Measurements from ENCODE around the gene RANBP1. TPM values are rescaled to one million over a fixed set of nuclear protein-coding genes. Genes with fewer than 3 reads are reported as not detected.

The RANBP1 gene
- total and polyA plus RNA-seq, 12 donors, result 31.8 to 71.7 (median 39.0) TPM

DNA sequence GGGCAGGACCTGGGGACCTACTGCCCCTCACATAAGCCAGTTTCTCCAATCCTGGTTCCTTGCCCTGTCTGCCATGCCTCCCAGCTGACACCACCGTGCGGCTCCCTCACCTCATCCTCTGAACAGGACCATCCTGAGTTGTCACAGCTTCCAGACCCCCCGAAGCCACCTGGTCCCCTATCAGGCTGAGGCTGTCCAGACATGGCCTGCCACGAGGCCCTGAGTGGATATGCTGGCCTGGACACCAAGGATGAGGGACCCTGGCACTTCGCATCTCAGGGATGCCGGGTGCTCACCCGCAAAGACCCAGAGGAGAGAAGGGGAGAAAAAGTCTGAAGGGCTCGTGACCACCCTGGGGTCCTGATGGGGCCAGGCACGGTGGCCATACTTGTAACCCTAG, 50.8 kb downstream of the RANBP1 start:
- WGBS, 2 donors, result 88 to 89% methylated on average over 9 of the region's 9 CpGs
- H3K27me3 ChIP-seq, result no peaks in the 10 kb centered on the region
- H3K36me3 ChIP-seq, result no peaks in the 10 kb centered on the region
- ATAC-seq, result no peak
- H3K4me3 ChIP-seq, result no peak overlapping the region
- no peaks in the 10 kb centered on the region for H3K9me3 ChIP-seq
- no peak for DNase-seq
- intact Hi-C loops (cut with DNase I), result loop anchor here in 1 of 10 donors (5.0 kb wide), 1 partner anchor 131 kb away; no protein-coding TSS in a partner anchor
- TF ChIP-seq CTCF (IDR thresholded peaks at IDR 0.05), result no peak
- no peaks in the 10 kb centered on the region for H3K4me1 ChIP-seq
- H3K27ac ChIP-seq, result no peak overlapping the region

GRCh38 chr22:20167643-20168322, 51.9 kb downstream of the RANBP1 start:
- H3K27me3 ChIP-seq, result no peaks in the 10 kb centered on the region
- no peaks in the 10 kb centered on the region for H3K4me1 ChIP-seq
- ATAC-seq, result no peak
- no peak overlapping the region for H3K4me3 ChIP-seq
- WGBS, 2 donors, result 78 to 82% methylated on average over 19 of the region's 19 CpGs
- DNase-seq, result no peak
- no peaks in the 10 kb centered on the region for H3K36me3 ChIP-seq
- no peaks in the 10 kb centered on the region for H3K9me3 ChIP-seq
- TF ChIP-seq CTCF (IDR thresholded peaks at IDR 0.05), result no peak
- H3K27ac ChIP-seq, result no peak overlapping the region
- intact Hi-C loops (cut with DNase I), result loop anchor here in 1 of 10 donors (5.0 kb wide), 1 partner anchor 130 kb away; no protein-coding TSS in a partner anchor

- Histone ChIP-seq H3K4me3 (no peak overlapping the region), H3K27ac (no peak overlapping the region), H3K9me3 (no peaks in the 10 kb centered on the region), H3K4me1 (no peaks in the 10 kb centered on the region), H3K27me3 (no peaks in the 10 kb centered on the region), H3K36me3 (no peaks in the 10 kb centered on the region)
- WGBS, 2 donors, result 78 to 81% methylated on average over 10 of the region's 10 CpGs
- DNase-seq, result no peak
- ATAC-seq, result no peak
- no peak for TF ChIP-seq CTCF (IDR thresholded peaks at IDR 0.05)
- intact Hi-C loops (cut with DNase I), result loop anchor here in 1 of 10 donors (5.0 kb wide), 1 partner anchor 128 kb away; no protein-coding TSS in a partner anchor
Observed at GRCh38 chr22:20169253-20169822, 53.4 kb downstream of the RANBP1 start.

- no peak for DNase-seq
- Histone ChIP-seq H3K27ac (no peak overlapping the region), H3K27me3 (no peaks in the 10 kb centered on the region), H3K36me3 (no peaks in the 10 kb centered on the region), H3K4me1 (no peaks in the 10 kb centered on the region), H3K9me3 (no peaks in the 10 kb centered on the region), H3K4me3 (no peak overlapping the region)
- intact Hi-C loops (cut with DNase I), result loop anchor here in 1 of 10 donors (5.0 kb wide), 1 partner anchor 102 kb away; no protein-coding TSS in a partner anchor
- TF ChIP-seq CTCF (IDR thresholded peaks at IDR 0.05), result no peak
- no peak for ATAC-seq
- WGBS, 2 donors, result 91 to 92% methylated on average over 13 of the region's 13 CpGs
Observed at GRCh38 chr22:20170170-20170569, 54.3 kb downstream of the RANBP1 start.

Data from heart right ventricle (tissue), 16 donors.